Mesendoderm (in vitro differentiated cells): ENCODE results near the gene GCN1.
"Not testable (repeated sequence)": the region's sequence is repeated elsewhere in the genome, so short reads cannot be mapped to it uniquely, and the experiment has no call there.

Experiments used
- DNase-seq: peaks from one replicate; pipeline ENCODE4 v3.0.0; 2013
- H2AK5ac ChIP-seq: 2 replicates; pipeline ENCODE4 v1.6.1; 2013; ENCODE audit warnings: low read length, inconsistent platforms
- H2BK120ac ChIP-seq: 2 replicates; pipeline ENCODE4 v1.6.1; 2013; ENCODE audit warnings: low read depth, mild to moderate bottlenecking, low read length, moderate library complexity, mixed read lengths
- H2BK15ac ChIP-seq: replicated peaks from 2 replicates; pipeline ENCODE4 v1.6.1; 2013; ENCODE audit warnings: low read depth, mild to moderate bottlenecking, moderate library complexity
- H2BK5ac ChIP-seq: 2 replicates; pipeline ENCODE4 v1.6.1; 2013; ENCODE audit warnings: low read length, inconsistent platforms
- H3K18ac ChIP-seq: 2 replicates; pipeline ENCODE4 v1.6.1; 2013; ENCODE audit warnings: mild to moderate bottlenecking, low read length, mixed read lengths
- H3K23ac ChIP-seq: one replicate; pipeline ENCODE4 v1.6.1; 2013; ENCODE audit warnings: low read length
- H3K27ac ChIP-seq: 2 replicates; pipeline ENCODE4 v1.5.1; 2013; ENCODE audit warnings: low read depth, mild to moderate bottlenecking, inconsistent platforms, low read length, moderate library complexity
- H3K27me3 ChIP-seq: 2 replicates; pipeline ENCODE4 v1.6.1; 2013; ENCODE audit warnings: low read length, control low read depth, mild to moderate bottlenecking, inconsistent platforms; ENCODE audit not compliant: insufficient read depth, poor library complexity
- H3K36me3 ChIP-seq: 2 replicates; pipeline ENCODE4 v1.6.1; 2013; ENCODE audit warnings: low read length, inconsistent platforms; ENCODE audit not compliant: control insufficient read depth, insufficient read depth
- H3K4ac ChIP-seq: one replicate; pipeline ENCODE4 v1.6.1; 2013; ENCODE audit warnings: low read depth, mild to moderate bottlenecking, low read length, moderate library complexity
- H3K4me1 ChIP-seq: 2 replicates; pipeline ENCODE4 v1.6.1; 2013; ENCODE audit warnings: low read depth, low read length, inconsistent platforms; ENCODE audit not compliant: control insufficient read depth
- H3K4me2 ChIP-seq: 2 replicates; pipeline ENCODE4 v1.6.1; 2013; ENCODE audit warnings: low read length
- H3K4me3 ChIP-seq: 2 replicates; pipeline ENCODE4 v1.5.1; 2013; ENCODE audit warnings: mild to moderate bottlenecking, low read length
- H3K56ac ChIP-seq: one replicate; pipeline ENCODE4 v1.6.1; 2013; ENCODE audit warnings: low read length
- H3K79me1 ChIP-seq: 2 replicates; pipeline ENCODE4 v1.6.1; 2013; ENCODE audit warnings: low read length, inconsistent platforms
- H3K79me2 ChIP-seq: 2 replicates; pipeline ENCODE4 v1.6.1; 2013; ENCODE audit warnings: mild to moderate bottlenecking, low read length; ENCODE audit not compliant: control insufficient read depth, insufficient read depth
- H3K9ac ChIP-seq: 2 replicates; pipeline ENCODE4 v1.6.1; 2013; ENCODE audit warnings: low read length, inconsistent platforms
- H4K5ac ChIP-seq: one replicate; pipeline ENCODE4 v1.6.1; 2013; ENCODE audit warnings: low read length
- H4K8ac ChIP-seq: one replicate; pipeline ENCODE4 v1.6.1; 2013; ENCODE audit warnings: low read depth, mild to moderate bottlenecking, control low read depth, low read length, moderate library complexity
- WGBS: extraction: QIAGEN DNeasy Blood & Tissue Kit; methylation state at CpG from one replicate; pipeline ENCODE4 v1.1.7; 2013; ENCODE audit warnings: low lambda C conversion rate, missing lambda C conversion rate; ENCODE audit not compliant: insufficient coverage; ENCODE audit errors: extremely low coverage; 5-methylcytosine and 5-hydroxymethylcytosine counted together

Gene GCN1

GRCh38 chr12:120239776-120240494 is 45.4 kb upstream of the GCN1 start:
- Histone ChIP-seq H3K23ac (no peak overlapping the region), H3K9ac (no peak overlapping the region), H3K4me1 (peaks cover 14% of the 10 kb centered on the region), H2AK5ac (no peak overlapping the region), H4K8ac (no peak overlapping the region), H3K79me2 (peaks cover 86% of the 10 kb centered on the region), H3K79me1 (peaks cover 38% of the 10 kb centered on the region), H3K36me3 (no peaks in the 10 kb centered on the region), H3K27ac (no peak overlapping the region), H3K4me2 (no peak overlapping the region), H2BK5ac (no peak overlapping the region), H2BK15ac (no peak overlapping the region), H4K5ac (no peak overlapping the region), H3K4me3 (no peak overlapping the region), H3K4ac (no peak overlapping the region), H2BK120ac (no peak overlapping the region), H3K18ac (no peak overlapping the region), H3K56ac (no peak overlapping the region), H3K27me3 (no peaks in the 10 kb centered on the region)
- no CpG with 5 or more reads among the region's 2 CpGs for WGBS
- no peak for DNase-seq

GRCh38 chr12:120238839-120239445 is 44.4 kb upstream of the GCN1 start:
- no peak for DNase-seq
- Histone ChIP-seq H3K9ac (no peak overlapping the region), H2BK120ac (no peak overlapping the region), H2BK15ac (no peak overlapping the region), H3K18ac (no peak overlapping the region), H2AK5ac (no peak overlapping the region), H3K56ac (no peak overlapping the region), H4K8ac (no peak overlapping the region), H3K4ac (no peak overlapping the region), H3K79me2 (peaks cover 86% of the 10 kb centered on the region), H3K4me3 (no peak overlapping the region), H2BK5ac (no peak overlapping the region), H3K4me2 (no peak overlapping the region), H3K23ac (no peak overlapping the region), H4K5ac (no peak overlapping the region), H3K79me1 (peaks cover 36% of the 10 kb centered on the region), H3K27ac (no peak overlapping the region), H3K4me1 (peaks cover 17% of the 10 kb centered on the region), H3K27me3 (no peaks in the 10 kb centered on the region), H3K36me3 (no peaks in the 10 kb centered on the region)
- WGBS: no CpG with 5 or more reads among the region's 12 CpGs

GRCh38 chr12:120238217-120238616 is 43.7 kb upstream of the GCN1 start:
- Histone ChIP-seq H3K9ac (no peak overlapping the region), H4K5ac (no peak overlapping the region), H3K4ac (no peak overlapping the region), H3K27me3 (no peaks in the 10 kb centered on the region), H3K4me3 (no peak overlapping the region), H3K56ac (peak overlapping the region; percentile 61), H3K36me3 (no peaks in the 10 kb centered on the region), H2AK5ac (no peak overlapping the region), H3K27ac (no peak overlapping the region), H3K79me1 (peaks cover 34% of the 10 kb centered on the region), H2BK120ac (no peak overlapping the region), H3K23ac (no peak overlapping the region), H3K18ac (no peak overlapping the region), H3K4me1 (peaks cover 22% of the 10 kb centered on the region), H3K79me2 (peaks cover 86% of the 10 kb centered on the region), H2BK5ac (no peak overlapping the region), H4K8ac (no peak overlapping the region), H2BK15ac (no peak overlapping the region), H3K4me2 (no peak overlapping the region)
- DNase-seq: no peak
- no CpG with 5 or more reads among the region's 9 CpGs for WGBS

GRCh38 chr12:120237360-120238171 is 43.1 kb upstream of the GCN1 start:
- Histone ChIP-seq H3K79me1 (peaks cover 36% of the 10 kb centered on the region), H3K27me3 (no peaks in the 10 kb centered on the region), H3K4me3 (no peak overlapping the region), H3K18ac (peak overlapping the region; percentile 23), H3K27ac (no peak overlapping the region), H2BK5ac (no peak overlapping the region), H2AK5ac (no peak overlapping the region), H2BK120ac (no peak overlapping the region), H3K4ac (no peak overlapping the region), H3K56ac (peak overlapping the region; percentile 61), H3K23ac (no peak overlapping the region), H3K36me3 (no peaks in the 10 kb centered on the region), H3K4me1 (peaks cover 29% of the 10 kb centered on the region), H3K4me2 (no peak overlapping the region), H2BK15ac (no peak overlapping the region), H4K5ac (no peak overlapping the region), H3K9ac (no peak overlapping the region), H4K8ac (no peak overlapping the region), H3K79me2 (peaks cover 86% of the 10 kb centered on the region)
- no peak for DNase-seq
- WGBS: no CpG with 5 or more reads among the region's 13 CpGs

GRCh38 chr12:120236809-120237208 is 42.3 kb upstream of the GCN1 start:
- not testable (repeated sequence) for H3K56ac ChIP-seq, H2BK120ac ChIP-seq, DNase-seq, H3K9ac ChIP-seq, H3K4ac ChIP-seq, H4K5ac ChIP-seq, H3K23ac ChIP-seq, H2BK15ac ChIP-seq, H3K4me3 ChIP-seq, H4K8ac ChIP-seq, H3K27me3 ChIP-seq, H3K18ac ChIP-seq, H3K27ac ChIP-seq, H2AK5ac ChIP-seq, H2BK5ac ChIP-seq, H3K4me2 ChIP-seq, H3K36me3 ChIP-seq
- Histone ChIP-seq H3K79me2 (peaks cover 86% of the 10 kb centered on the region), H3K4me1 (peaks cover 36% of the 10 kb centered on the region), H3K79me1 (peaks cover 31% of the 10 kb centered on the region)
- WGBS: no CpG with 5 or more reads among the region's 3 CpGs
